SU-DHL-6 (cell line): ENCODE measurements around the gene ADPGK.

Source experiments
- CTCF ChIP-seq: fragments of 200-600 bp; sonication (generic); IDR thresholded peaks from one replicate; pipeline ENCODE4 v1.5.1; 2017; ENCODE audit warnings: antibody characterized with exemption, mild to moderate bottlenecking, low read length, moderate library complexity; ENCODE audit not compliant: insufficient read depth, poor library complexity, severe bottlenecking
- EZH2phosphoT487 ChIP-seq: fragments of 200-600 bp; sonication (generic), shearing (Covaris generic); conservative IDR thresholded peaks from 2 replicates; pipeline ENCODE4 v1.6.1; 2018; ENCODE audit warnings: mild to moderate bottlenecking, antibody characterized with exemption, low read length, moderate library complexity, mixed read lengths

DNA sequence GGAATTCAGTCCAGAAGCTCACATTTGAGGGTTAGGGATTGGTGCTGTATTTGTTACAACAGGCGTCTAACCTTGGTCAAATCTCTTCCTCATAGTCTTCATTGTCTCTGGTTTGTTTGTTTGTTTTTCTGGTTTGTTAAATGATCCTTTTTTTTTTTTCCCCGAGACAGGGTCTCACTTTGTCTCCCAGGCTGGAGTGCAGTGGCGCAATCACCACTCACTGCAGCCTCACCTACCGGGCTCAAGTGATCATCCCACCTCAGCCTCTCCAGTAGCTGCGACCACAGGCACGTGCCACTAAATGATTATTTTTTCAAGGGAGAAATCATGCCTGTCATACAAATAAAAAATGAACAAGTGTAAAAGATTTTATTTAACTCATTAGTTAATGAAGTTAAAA lies 14.3 kb upstream of the ADPGK start:
- TF ChIP-seq CTCF (no peak), EZH2phosphoT487 (no peak)
